Stimulated activated CD4-positive, alpha-beta T cell treated with anti-CD3 and anti-CD28 coated beads, TNF-alpha, amount 100 ng/mL, for 24 hours (primary cell): ENCODE results near the gene SPATS2.

Source experiments
- DNase-seq, 3 experiments: peaks; one replicate each; pipeline ENCODE4 v3.0.0-alpha.2; 2020; ENCODE audit warnings: low read depth in 3 of 3

Gene SPATS2

GRCh38 chr12:49540229-49541139 lies 173.2 kb downstream of the SPATS2 start:
- no peak for DNase-seq

- no peak for DNase-seq
Measured at GRCh38 chr12:49541140-49541861, 174.0 kb downstream of the SPATS2 start.

- no peak for DNase-seq
Measured at GRCh38 chr12:49541911-49542505, 174.7 kb downstream of the SPATS2 start.

GRCh38 chr12:49542592-49543160 lies 175.4 kb downstream of the SPATS2 start:
- DNase-seq: no peak

GRCh38 chr12:49543221-49543913 lies 176.1 kb downstream of the SPATS2 start:
- DNase-seq: no peak

GRCh38 chr12:49543914-49544815 lies 176.9 kb downstream of the SPATS2 start:
- DNase-seq: no peak

- DNase-seq: no peak
Measured at GRCh38 chr12:49545815-49546214, 178.6 kb downstream of the SPATS2 start.

GRCh38 chr12:49546481-49546880 lies 179.2 kb downstream of the SPATS2 start:
- no peak for DNase-seq

GRCh38 chr12:49547090-49547690 lies 179.9 kb downstream of the SPATS2 start:
- DNase-seq: no peak

GRCh38 chr12:49548481-49548821 lies 181.2 kb downstream of the SPATS2 start:
- DNase-seq: no peak

GRCh38 chr12:49548822-49549648 lies 181.8 kb downstream of the SPATS2 start:
- DNase-seq: no peak

GRCh38 chr12:49549735-49550692 lies 182.8 kb downstream of the SPATS2 start:
- no peak for DNase-seq

GRCh38 chr12:49550693-49551252 lies 183.5 kb downstream of the SPATS2 start:
- DNase-seq: no peak

- DNase-seq: no peak
Measured at GRCh38 chr12:49552014-49552413, 184.8 kb downstream of the SPATS2 start.

GRCh38 chr12:49552425-49552824 lies 185.2 kb downstream of the SPATS2 start:
- no peak for DNase-seq

GRCh38 chr12:49552899-49553298 lies 185.6 kb downstream of the SPATS2 start:
- no peak for DNase-seq

- DNase-seq: no peak
Measured at GRCh38 chr12:49553512-49554088, 186.3 kb downstream of the SPATS2 start.
